A549 (cell line): ENCODE measurements around the gene C6orf141. TPM values are rescaled to one million over a fixed set of nuclear protein-coding genes. Genes with fewer than 3 reads are reported as not detected.

ENCODE experiments used
- ATAC-seq, 2 experiments: fragments of 200-7000 bp in 1 of 2; fragments of >200 bp in 1 of 2; cut with Nextera tagmentation in 1 of 2; cut with Tn5 transposase in 1 of 2; 3 replicates each; pipeline versions ENCODE4 v1.8.0 to v1.9.1; 2018 to 2020; ENCODE audit warnings: mild to moderate bottlenecking in 1 of 2, moderate library complexity in 1 of 2
- CTCF ChIA-PET: fragments of 300-600 bp; sonication (Branson Sonifier 250); formaldehyde crosslinking; extraction: SDS; loops from one replicate; lab custom pipeline; 2021; ENCODE audit warnings: antibody characterized with exemption, inconsistent platforms; lab: Yijun Ruan, JAX
- POLR2A ChIA-PET: fragments of 350-600 bp; formaldehyde crosslinking; extraction: SDS; loops from one replicate; lab custom pipeline; 2021; ENCODE audit warnings: antibody characterized with exemption, inconsistent platforms; lab: Yijun Ruan, JAX
- DNase-seq, 2 experiments: peaks; one replicate each; pipeline versions ENCODE4 v3.0.0 to v3.0.0-alpha.2; 2011 to 2016; ENCODE audit warnings: low read depth in 1 of 2, low spot score in 1 of 2
- FAIRE-seq: peaks from 2 replicates; lab custom pipeline; 2011; peaks lifted over from hg19 to GRCh38; lab: Jason Lieb, UNC
- H3K27ac ChIP-seq, 2 experiments: fragments of >200 bp; sonication (Bioruptor Twin); formaldehyde crosslinking; 3 replicates each; pipeline ENCODE4 v1.5.1; 2016 to 2017
- H3K4me1 ChIP-seq: fragments of >200 bp; sonication (Bioruptor Twin); formaldehyde crosslinking; 3 replicates; pipeline ENCODE4 v1.6.1; 2016
- H3K4me2 ChIP-seq: fragments of >200 bp; sonication (Bioruptor Twin); formaldehyde crosslinking; 3 replicates; pipeline ENCODE4 v1.6.1; 2016
- H3K4me3 ChIP-seq: fragments of >200 bp; sonication (Bioruptor Twin); formaldehyde crosslinking; 3 replicates; pipeline ENCODE4 v1.5.1; 2016
- H3K9me3 ChIP-seq: fragments of >200 bp; sonication (Bioruptor Twin); formaldehyde crosslinking; 3 replicates; pipeline ENCODE4 v1.6.1; 2016
- CBX2 ChIP-seq: fragments of 200-600 bp; sonication (generic); IDR thresholded peaks from 2 replicates; pipeline ENCODE4 v1.6.1; 2016; ENCODE audit warnings: low read depth, mild to moderate bottlenecking, borderline replicate concordance
- CBX8 ChIP-seq: fragments of 200-600 bp; sonication (generic); IDR thresholded peaks from 2 replicates; pipeline ENCODE4 v1.6.1; 2016
- CEBPB ChIP-seq, 2 experiments: fragments of >200 bp in 1 of 2; sonication (Bioruptor Twin) in 1 of 2; formaldehyde crosslinking in 1 of 2; IDR thresholded peaks; 2 replicates each; pipeline ENCODE4 v1.6.1; 2012 to 2016
- CHD2 ChIP-seq: fragments of 150-350 bp; IDR thresholded peaks from 2 replicates; pipeline ENCODE4 v1.6.1; 2014; ENCODE audit warnings: low read length; ENCODE audit not compliant: partially characterized antibody
- CHD4 ChIP-seq: fragments of 200-600 bp; sonication (generic); IDR thresholded peaks from 2 replicates; pipeline ENCODE4 v1.6.1; 2016; ENCODE audit warnings: antibody characterized with exemption, mild to moderate bottlenecking, borderline replicate concordance
- CTCF ChIP-seq: fragments of >200 bp; sonication (Bioruptor Twin); formaldehyde crosslinking; IDR thresholded peaks from 3 replicates; pipeline ENCODE4 v1.5.1; 2016
- ELK1 ChIP-seq: fragments of 150-350 bp; IDR thresholded peaks from 2 replicates; pipeline ENCODE4 v1.6.1; 2014; ENCODE audit warnings: low read depth, mild to moderate bottlenecking, low read length
- EP300 ChIP-seq, 2 experiments: fragments of >200 bp; sonication (Bioruptor Twin); formaldehyde crosslinking; IDR thresholded peaks; 2 replicates in 1 of 2; 3 replicates in 1 of 2; pipeline ENCODE4 v1.6.1; 2016 to 2017
- FOSB ChIP-seq: fragments of 250-450 bp; sonication (Bioruptor Pico); IDR thresholded peaks from 2 replicates; pipeline ENCODE4 v1.5.0; 2020; ENCODE audit warnings: mild to moderate bottlenecking, moderate library complexity
- FOSL2 ChIP-seq, 2 experiments: fragments of 450-650 bp in 1 of 2; fragments of >200 bp in 1 of 2; sonication (Bioruptor Twin) in 1 of 2; formaldehyde crosslinking; IDR thresholded peaks; 2 replicates each; pipeline versions ENCODE4 v1.5.0 to v1.6.1; 2016 to 2020; ENCODE audit warnings: mild to moderate bottlenecking in 1 of 2, moderate library complexity in 1 of 2
- GATA3 ChIP-seq: IDR thresholded peaks from 2 replicates; pipeline ENCODE4 v1.6.1; 2012; ENCODE audit warnings: borderline replicate concordance
- HEYL ChIP-seq: fragments of 250-450 bp; sonication (Bioruptor Pico); IDR thresholded peaks from 2 replicates; pipeline ENCODE4 v1.8.0; 2021; ENCODE audit warnings: mild to moderate bottlenecking, moderate library complexity
- HOXB13 ChIP-seq: fragments of 250-450 bp; sonication (Bioruptor Pico); IDR thresholded peaks from 2 replicates; pipeline ENCODE4 v1.5.0; 2020; ENCODE audit warnings: low read depth, mild to moderate bottlenecking, moderate library complexity
- JUN ChIP-seq, 2 experiments: fragments of >200 bp; sonication (Bioruptor Twin); formaldehyde crosslinking; IDR thresholded peaks; 2 replicates in 1 of 2; 3 replicates in 1 of 2; pipeline ENCODE4 v1.6.1; 2016 to 2017
- JUNB ChIP-seq: fragments of >200 bp; sonication (Bioruptor Twin); formaldehyde crosslinking; IDR thresholded peaks from 2 replicates; pipeline ENCODE4 v1.6.1; 2016
- KDM1A ChIP-seq: fragments of 200-600 bp; sonication (generic); IDR thresholded peaks from 2 replicates; pipeline ENCODE4 v1.6.1; 2016; ENCODE audit warnings: low read depth, mild to moderate bottlenecking
- MAFK ChIP-seq: fragments of 450-650 bp; IDR thresholded peaks from 2 replicates; pipeline ENCODE4 v1.6.1; 2014; ENCODE audit not compliant: partially characterized antibody
- MAZ ChIP-seq: fragments of 150-350 bp; IDR thresholded peaks from 2 replicates; pipeline ENCODE4 v1.6.1; 2014; ENCODE audit warnings: antibody characterized with exemption, low read depth, low read length, borderline replicate concordance
- MYC ChIP-seq: IDR thresholded peaks from 2 replicates; pipeline ENCODE4 v1.6.1; 2012; ENCODE audit warnings: mild to moderate bottlenecking, inconsistent platforms, low read length, improper control_type of control experiment, borderline replicate concordance
- PBX3 ChIP-seq: IDR thresholded peaks from 2 replicates; pipeline ENCODE4 v1.6.1; 2012
- POLR2A ChIP-seq: IDR thresholded peaks from 2 replicates; pipeline ENCODE4 v1.6.1; 2012; ENCODE audit warnings: mild to moderate bottlenecking, low read length
- POLR2AphosphoS2 ChIP-seq: conservative IDR thresholded peaks from 2 replicates; pipeline ENCODE4 v1.6.1; 2012; ENCODE audit warnings: low read length, improper control_type of control experiment, inconsistent platforms
- RARB ChIP-seq: fragments of 250-450 bp; sonication (Bioruptor Pico); IDR thresholded peaks from 2 replicates; pipeline ENCODE4 v1.8.0; 2021; ENCODE audit warnings: mild to moderate bottlenecking, moderate library complexity
- RCOR1 ChIP-seq: fragments of 150-350 bp; IDR thresholded peaks from 2 replicates; pipeline ENCODE4 v1.6.1; 2014; ENCODE audit warnings: antibody characterized with exemption, low read length, low read depth
- REST ChIP-seq: fragments of 200-600 bp; sonication (generic); IDR thresholded peaks from 2 replicates; pipeline ENCODE4 v1.6.1; 2016; ENCODE audit warnings: antibody characterized with exemption, mild to moderate bottlenecking, moderate library complexity
- TFCP2L1 ChIP-seq: fragments of 250-450 bp; sonication (Bioruptor Pico); IDR thresholded peaks from 2 replicates; pipeline ENCODE4 v1.5.0; 2021; ENCODE audit warnings: mild to moderate bottlenecking
- ZC3H11A ChIP-seq: fragments of 450-650 bp; IDR thresholded peaks from 2 replicates; pipeline ENCODE4 v1.6.1; 2014; ENCODE audit warnings: antibody characterized with exemption, mild to moderate bottlenecking
- ZSCAN20 ChIP-seq: fragments of 250-450 bp; sonication (Bioruptor Pico); IDR thresholded peaks from 2 replicates; pipeline ENCODE4 v1.8.0; 2022; ENCODE audit warnings: mild to moderate bottlenecking, moderate library complexity
- WGBS: methylation state at CpG from one replicate; pipeline ENCODE4 v1.1.6; 2017; ENCODE audit errors: missing lambda C conversion rate; 5-methylcytosine and 5-hydroxymethylcytosine counted together
- polyA plus RNA-seq, 4 experiments: library from polyadenylated mRNA; depleted of rRNA in 3 of 4; stranded (reverse); fragments of >200 nt; fragmentation: RNase III in 1 of 4; extraction: RNeasy Plus Mini Kit Qiagen cat#74134 plus additional on column Dnase treatment in 1 of 4; gene quantifications; 2 replicates in 3 of 4; 3 replicates in 1 of 4; pipeline ENCODE4 v1.2.3, GENCODE V29; 2011 to 2017

Gene C6orf141
- polyA plus RNA-seq, 2 of the 4 experiments (the other 2 are of a cell fraction), result 24.9 to 29.9 TPM

- Histone ChIP-seq H3K4me2 (peak overlapping the region; percentile 85), H3K27ac (peak overlapping the region; percentile 81 to 87; a peak in 5 of 6 replicates), H3K9me3 (no peaks in the 10 kb centered on the region), H3K4me1 (peaks cover 61% of the 10 kb centered on the region), H3K4me3 (peak overlapping the region; percentile 65)
- DNase-seq (peak in 1 of 2 experiments; percentile 17), ATAC-seq (no peak), FAIRE-seq (no peak)
- POLR2A ChIA-PET, result interaction anchor here (0.6 to 1.4 kb wide), 4 partner anchors 10 to 20 kb away, joined by 3 to 6 read pairs (median 3); no protein-coding TSS in a partner anchor
- CTCF ChIA-PET, result interaction anchor here (1.1 to 7.9 kb wide), 5 partner anchors 12 to 53 kb away, joined by 3 to 70 read pairs (median 5); no protein-coding TSS in a partner anchor
- 0% methylated on average over 1 of the region's 1 CpG for WGBS
- TF ChIP-seq CEBPB (IDR thresholded peaks at IDR 0.05) (peak in 1 of 2 experiments; percentile 21; a peak in 1 of 4 replicates), JUNB (peak; percentile 52), CHD4 (no peak), FOSL2 (IDR thresholded peaks at IDR 0.05) (0 out of 2 replicates have a peak, but pooled peaks have one; percentile 22), FOSL2 (CRISPR knock-in tag; IDR thresholded peaks at IDR 0.05) (peak; percentile 72)
Observed at GRCh38 chr6:49553384-49553783, 2.9 kb downstream of the C6orf141 start.

- POLR2A ChIA-PET, result no interaction called here
- no peaks in the 10 kb centered on the region for H3K9me3 ChIP-seq
- peak overlapping the region; percentile 85 for H3K4me2 ChIP-seq
- DNase-seq (no peak), FAIRE-seq (no peak), ATAC-seq (no peak)
- H3K27ac ChIP-seq, result peak overlapping the region; percentile 80 to 86
- H3K4me1 ChIP-seq, result peaks cover 58% of the 10 kb centered on the region
- CTCF ChIA-PET, result no interaction called here
- WGBS, result 49% methylated on average over 4 of the region's 4 CpGs
- TF ChIP-seq CBX8 (no peak), CBX2 (no peak), HOXB13 (CRISPR knock-in tag) (no peak), ZSCAN20 (CRISPR knock-in tag) (no peak), ZC3H11A (no peak), TFCP2L1 (CRISPR knock-in tag) (no peak), RCOR1 (no peak), RARB (no peak)
- H3K4me3 ChIP-seq, result peak overlapping the region; percentile 12; the same call in 1 of the 3 replicates
Observed at GRCh38 chr6:49555951-49556350, 5.5 kb downstream of the C6orf141 start.

- Histone ChIP-seq H3K4me2 (peak overlapping the region; percentile 85), H3K4me3 (peak overlapping the region; percentile 19; the same call in 2 of the 3 replicates), H3K4me1 (peaks cover 58% of the 10 kb centered on the region), H3K27ac (peak overlapping the region; percentile 80 to 86), H3K9me3 (no peaks in the 10 kb centered on the region)
- ATAC-seq, result peak; percentile 85 to 97
- peak; percentile 53 to 87 for DNase-seq
- FAIRE-seq, result no peak
- POLR2A ChIA-PET, result no interaction called here
- CTCF ChIA-PET, result interaction anchor here (1.4 kb wide), 1 partner anchor 51 kb away, joined by 4 read pairs; no protein-coding TSS in a partner anchor
- TF ChIP-seq KDM1A (no peak), MAFK (peak; percentile 15), HEYL (no peak), POLR2A (no peak), MYC (no peak), ELK1 (no peak), REST (no peak), GATA3 (peak; percentile 57; the same call in 1 of the 2 replicates), JUN (IDR thresholded peaks at IDR 0.05) (peak; percentile 29 to 73; a peak in 2 of 5 replicates), POLR2AphosphoS2 (no peak), FOSB (CRISPR knock-in tag) (no peak), EP300 (IDR thresholded peaks at IDR 0.05) (peak; percentile 38 to 44; a peak in 2 of 5 replicates), MAZ (no peak), FOSL2 (IDR thresholded peaks at IDR 0.05) (peak; percentile 82), FOSL2 (CRISPR knock-in tag; IDR thresholded peaks at IDR 0.05) (peak; percentile 95), PBX3 (peak; percentile 43; the same call in 1 of the 2 replicates), CHD2 (no peak), CHD4 (no peak), CTCF (no peak), JUNB (peak; percentile 84)
Observed at GRCh38 chr6:49556429-49556837, 6.0 kb downstream of the C6orf141 start.
